ENCODE measurements around the gene TSSK3.
"Not testable (repeated sequence)": the region's sequence is repeated elsewhere in the genome, so short reads cannot be mapped to it uniquely, and the experiment has no call there.

Gene TSSK3

GRCh38 chr1:32338637-32339145, 23.6 kb upstream of the TSSK3 start:
- DNase-seq (ENCODE audit: low spot score) = no peak

GRCh38 chr1:32339363-32339978, 22.9 kb upstream of the TSSK3 start:
- no peak for DNase-seq (ENCODE audit: low spot score)

GRCh38 chr1:32341186-32341757, 21.1 kb upstream of the TSSK3 start:
- DNase-seq (ENCODE audit: low spot score) = no peak

GRCh38 chr1:32341971-32342370, 20.4 kb upstream of the TSSK3 start:
- DNase-seq (ENCODE audit: low spot score) = no peak

GRCh38 chr1:32342704-32343103, 19.6 kb upstream of the TSSK3 start:
- no peak for DNase-seq (ENCODE audit: low spot score)

GRCh38 chr1:32345289-32345827, 17.0 kb upstream of the TSSK3 start:
- no peak for DNase-seq (ENCODE audit: low spot score)

GRCh38 chr1:32346532-32347157, 15.7 kb upstream of the TSSK3 start:
- DNase-seq (ENCODE audit: low spot score) = no peak

GRCh38 chr1:32349211-32349708, 13.1 kb upstream of the TSSK3 start:
- no peak for DNase-seq (ENCODE audit: low spot score)

GRCh38 chr1:32350785-32351398, 11.4 kb upstream of the TSSK3 start:
- DNase-seq (ENCODE audit: low spot score) = no peak

- DNase-seq (ENCODE audit: low spot score) = peak; percentile 95
Measured at GRCh38 chr1:32351399-32352238, 10.7 kb upstream of the TSSK3 start.

GRCh38 chr1:32352239-32352745, 10.0 kb upstream of the TSSK3 start:
- no peak for DNase-seq (ENCODE audit: low spot score)

- no peak for DNase-seq (ENCODE audit: low spot score)
Measured at GRCh38 chr1:32352831-32353383, 9.4 kb upstream of the TSSK3 start.

GRCh38 chr1:32353431-32353830, 8.9 kb upstream of the TSSK3 start:
- DNase-seq (ENCODE audit: low spot score) = no peak

- no peak for DNase-seq (ENCODE audit: low spot score)
Measured at GRCh38 chr1:32353886-32354570, 8.3 kb upstream of the TSSK3 start.

- DNase-seq (ENCODE audit: low spot score) = not testable (repeated sequence)
Measured at GRCh38 chr1:32355778-32356177, 6.6 kb upstream of the TSSK3 start.

GRCh38 chr1:32356478-32356877, 5.9 kb upstream of the TSSK3 start:
- no peak for DNase-seq (ENCODE audit: low spot score)

GRCh38 chr1:32357614-32358013, 4.7 kb upstream of the TSSK3 start:
- no peak for DNase-seq (ENCODE audit: low spot score)

- no peak for DNase-seq (ENCODE audit: low spot score)
Measured at GRCh38 chr1:32358435-32358834, 3.9 kb upstream of the TSSK3 start.

GRCh38 chr1:32361308-32361673, 1.0 kb upstream of the TSSK3 start:
- no peak for DNase-seq (ENCODE audit: low spot score)

- DNase-seq (ENCODE audit: low spot score) = peak; percentile 78
Measured at GRCh38 chr1:32361674-32362473, 465 bp upstream of the TSSK3 start.
